Amniotic epithelial cell (primary cell): Measurements from ENCODE around the gene ECT2L.
A peak's percentile ranks its signal among the peaks of the same experiment; 100 is the strongest.

Source experiments
- DNase-seq: peaks from one replicate; pipeline ENCODE4 v3.0.0-alpha.2; 2010; ENCODE audit warnings: low read depth

Gene ECT2L

DNA sequence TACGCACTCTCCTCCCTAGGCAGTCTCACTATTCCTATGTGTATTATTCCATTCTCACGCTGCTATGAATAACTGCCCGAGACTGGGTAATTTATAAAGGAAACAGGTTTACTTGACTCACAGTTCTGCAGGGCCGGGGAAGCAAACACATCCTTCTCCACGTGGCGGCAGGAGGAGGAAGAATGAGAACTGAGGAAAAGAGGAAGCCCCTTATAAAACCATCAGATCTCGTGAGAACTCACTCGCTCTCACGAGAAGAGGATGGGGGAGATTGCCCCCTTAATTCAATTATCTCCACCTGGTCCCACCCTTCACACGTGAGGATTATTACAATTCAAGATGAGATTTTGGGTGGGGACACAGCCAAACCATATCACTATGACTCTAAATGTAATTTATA, 61.9 kb downstream of the ECT2L start:
- DNase-seq, result no peak

DNA sequence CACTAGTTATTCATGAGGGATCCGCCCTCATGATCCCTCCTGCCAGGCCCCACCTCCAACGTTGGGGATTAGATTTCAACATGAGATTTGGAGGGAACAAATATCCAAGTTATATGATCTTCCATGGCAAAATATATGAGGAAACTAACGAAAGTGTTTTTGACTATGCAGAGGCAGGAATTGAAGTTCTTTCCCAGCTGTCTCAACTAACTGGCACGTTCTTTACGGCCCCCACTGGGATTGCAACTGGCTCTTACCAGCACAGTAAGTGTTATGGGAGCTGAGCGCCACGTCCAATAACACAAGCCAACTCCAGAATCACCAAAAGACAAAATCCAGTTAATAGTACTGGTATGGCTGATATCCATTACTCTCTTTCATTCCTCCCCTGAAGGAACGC, 66.6 kb downstream of the ECT2L start:
- DNase-seq, result no peak

- DNase-seq, result no peak
Observed at GRCh38 chr6:138863321-138863720, 67.4 kb downstream of the ECT2L start.

GRCh38 chr6:138864343-138864890, 68.5 kb downstream of the ECT2L start:
- DNase-seq, result peak; percentile 35

- DNase-seq, result no peak
Observed at GRCh38 chr6:138865480-138866109, 69.7 kb downstream of the ECT2L start.

DNA sequence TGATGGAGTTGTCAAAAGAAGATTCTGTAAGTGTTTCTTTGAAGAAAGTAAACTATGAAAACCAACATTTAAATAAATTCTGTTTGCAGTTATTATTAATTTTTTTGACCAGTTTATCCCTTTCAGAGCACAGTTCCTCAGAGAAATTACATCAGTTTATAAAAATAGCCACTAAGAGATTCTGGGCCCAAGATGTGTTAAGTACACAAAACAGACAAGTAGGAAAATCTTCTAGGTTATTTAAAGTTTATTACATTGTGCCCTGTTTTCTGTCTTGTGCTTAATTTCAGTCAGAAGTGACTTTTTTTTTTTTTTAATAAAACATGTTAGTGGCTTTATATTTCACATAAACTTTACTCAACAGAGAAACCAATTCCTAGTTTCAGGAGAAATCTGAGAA, 72.3 kb downstream of the ECT2L start:
- no peak for DNase-seq

GRCh38 chr6:138869398-138869797, 73.5 kb downstream of the ECT2L start:
- DNase-seq, result peak; percentile 11

- DNase-seq, result no peak
Observed at GRCh38 chr6:138873191-138873590, 77.3 kb downstream of the ECT2L start.

DNA sequence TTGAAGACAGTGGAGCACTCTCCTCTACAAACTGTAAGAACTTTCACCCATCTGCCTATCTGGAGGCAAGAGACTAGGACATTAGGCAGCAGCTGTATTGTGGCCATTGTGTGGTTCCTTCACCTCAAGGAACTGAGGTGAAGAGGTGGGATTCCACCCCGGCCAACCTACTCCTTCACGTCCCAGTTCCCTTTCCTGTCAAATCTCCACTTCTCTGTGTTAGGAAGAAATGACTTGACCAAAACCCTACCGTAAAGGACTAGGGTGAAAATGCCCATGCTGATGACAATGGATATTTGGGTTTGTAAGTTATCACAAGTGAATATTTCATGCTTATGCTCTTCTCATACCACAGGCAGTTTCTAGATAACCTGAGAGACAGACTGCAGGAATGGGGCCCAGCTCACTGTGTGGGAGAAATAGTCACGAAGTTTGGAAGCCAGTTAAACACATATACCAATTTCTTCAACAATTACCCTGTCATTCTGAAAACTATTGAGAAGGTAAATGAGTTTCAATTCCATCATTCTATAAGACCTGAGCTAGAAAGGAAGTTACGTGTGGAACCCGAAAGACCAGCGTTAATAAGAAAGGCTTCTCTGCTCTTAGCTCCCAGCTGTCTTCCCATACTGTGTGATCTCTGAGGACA, 86.6 kb downstream of the ECT2L start:
- DNase-seq, result no peak

DNA sequence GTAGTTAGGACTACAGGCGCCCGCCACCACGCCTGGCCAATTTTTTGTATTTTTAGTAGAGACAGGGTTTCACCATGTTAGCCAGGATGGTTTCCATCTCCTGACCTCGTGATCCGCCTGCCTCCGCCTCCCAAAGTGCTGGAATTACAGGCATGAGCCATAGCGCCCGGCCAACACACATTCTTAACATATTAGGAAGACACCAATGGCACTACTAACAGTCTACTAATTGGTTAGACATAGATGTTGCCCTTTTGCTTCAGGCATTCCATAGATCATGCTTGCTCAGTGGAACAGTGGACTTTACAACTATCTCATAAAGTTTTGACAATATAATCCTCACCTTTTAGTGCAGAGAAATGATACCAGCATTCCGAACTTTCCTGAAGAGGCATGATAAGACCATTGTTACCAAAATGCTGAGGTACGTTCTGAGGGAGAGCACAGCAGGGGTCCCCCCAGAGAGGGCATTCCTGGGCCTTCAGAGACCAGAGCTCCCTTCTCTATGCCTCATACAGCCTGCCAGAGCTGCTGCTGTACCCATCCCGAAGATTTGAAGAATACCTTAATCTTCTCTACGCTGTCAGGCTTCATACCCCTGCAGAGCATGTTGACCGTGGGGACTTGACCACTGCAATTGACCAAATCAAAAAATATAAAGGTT, 89.4 kb downstream of the ECT2L start:
- no peak for DNase-seq

DNA sequence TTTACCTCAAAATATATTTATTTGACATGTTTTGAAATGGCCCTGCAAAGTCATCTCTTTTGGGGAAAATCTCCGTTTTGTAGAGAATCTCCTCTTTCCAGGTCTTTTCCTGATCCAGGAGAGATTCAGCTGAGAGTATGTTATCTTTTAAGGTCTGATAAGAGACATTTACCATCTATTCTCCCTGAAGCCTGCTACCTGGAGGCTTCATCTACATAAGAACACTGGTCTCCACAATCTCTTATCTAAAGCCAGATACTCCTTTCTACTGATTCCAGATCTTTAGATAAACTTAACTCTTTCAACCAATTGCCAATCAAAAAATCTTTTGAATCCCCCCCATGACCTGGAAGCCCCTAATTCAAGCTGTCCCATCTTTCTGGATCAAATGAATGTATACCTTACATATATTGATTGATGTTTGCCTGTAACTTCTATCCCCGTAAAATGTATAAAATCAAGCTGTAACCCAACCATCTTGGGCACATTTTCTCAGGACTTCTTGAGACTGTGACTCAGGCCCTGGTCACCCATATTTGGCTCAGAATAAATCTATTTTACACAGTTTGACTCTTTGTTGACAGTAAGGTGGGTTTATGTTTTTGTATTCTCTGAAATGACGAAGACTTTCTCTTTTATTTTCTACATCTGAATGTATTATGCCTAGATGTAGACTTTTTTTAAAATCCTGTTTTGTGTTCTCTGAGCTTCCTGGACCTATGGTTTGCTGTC, 95.5 kb downstream of the ECT2L start:
- no peak for DNase-seq

GRCh38 chr6:138896104-138896756, 100.3 kb downstream of the ECT2L start:
- DNase-seq, result no peak

GRCh38 chr6:138897031-138897430, 101.1 kb downstream of the ECT2L start:
- DNase-seq, result no peak

GRCh38 chr6:138907167-138907566, 111.3 kb downstream of the ECT2L start:
- DNase-seq, result no peak

- DNase-seq, result no peak
Observed at GRCh38 chr6:138909511-138909910, 113.6 kb downstream of the ECT2L start.

- no peak for DNase-seq
Observed at GRCh38 chr6:138909975-138910374, 114.1 kb downstream of the ECT2L start.

- DNase-seq, result no peak
Observed at GRCh38 chr6:138912308-138912707, 116.4 kb downstream of the ECT2L start.

GRCh38 chr6:138914701-138915100, 118.8 kb downstream of the ECT2L start:
- DNase-seq, result no peak

DNA sequence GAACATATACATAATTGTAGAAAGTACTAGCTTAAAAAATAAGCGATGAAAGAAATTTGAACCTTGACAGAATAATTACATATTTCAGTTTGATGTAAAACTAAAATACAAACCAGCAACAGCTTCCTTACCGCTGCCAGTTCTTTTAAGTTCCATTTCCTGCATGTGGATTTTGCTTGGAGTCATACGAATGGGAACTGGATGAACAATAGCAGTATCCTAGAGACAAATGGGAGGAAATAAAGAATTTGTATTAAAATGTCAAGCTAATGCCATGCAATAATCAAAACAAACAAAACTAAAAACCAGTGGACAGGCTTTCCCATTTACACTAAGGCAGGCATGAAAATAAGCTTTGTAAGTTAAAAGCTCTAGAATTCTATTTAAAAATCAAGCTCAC, 125.0 kb downstream of the ECT2L start:
- DNase-seq, result no peak

DNA sequence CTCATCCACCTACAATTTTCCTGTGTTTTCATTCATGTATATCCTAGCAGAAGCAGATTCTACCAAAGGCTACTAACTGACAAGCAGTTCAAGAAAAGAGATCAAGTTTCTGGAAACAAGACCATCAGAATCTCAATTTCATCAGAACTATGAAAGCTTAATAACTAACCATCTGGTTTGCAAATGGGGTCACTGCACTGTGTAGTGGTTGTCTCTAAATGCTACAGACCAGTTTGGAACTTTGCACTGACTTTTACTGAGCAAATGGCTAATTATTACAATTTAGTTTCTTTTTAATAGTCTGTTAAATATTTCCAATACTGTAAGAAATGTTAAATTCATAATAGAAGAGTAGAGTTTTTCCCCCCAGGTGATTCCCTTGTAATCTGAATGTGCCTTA, 127.7 kb downstream of the ECT2L start:
- DNase-seq, result no peak

DNA sequence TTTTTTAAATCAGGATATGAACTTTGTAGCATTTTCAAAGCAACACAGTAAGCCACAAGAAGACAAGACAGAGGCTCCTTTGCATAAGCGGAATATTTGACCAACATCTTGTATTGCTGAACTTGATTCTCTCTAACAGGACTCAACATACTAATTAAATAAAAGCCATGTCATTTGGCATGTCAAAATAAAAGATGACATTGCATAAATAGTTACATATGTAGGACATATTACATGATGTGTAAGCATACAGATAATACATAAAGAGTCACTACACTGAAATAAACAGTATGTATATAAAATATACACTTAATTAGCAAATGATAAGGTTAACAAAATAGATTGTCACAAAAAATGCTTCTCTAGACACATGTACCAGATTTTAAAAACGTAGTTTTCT, 129.9 kb downstream of the ECT2L start:
- DNase-seq, result no peak

DNA sequence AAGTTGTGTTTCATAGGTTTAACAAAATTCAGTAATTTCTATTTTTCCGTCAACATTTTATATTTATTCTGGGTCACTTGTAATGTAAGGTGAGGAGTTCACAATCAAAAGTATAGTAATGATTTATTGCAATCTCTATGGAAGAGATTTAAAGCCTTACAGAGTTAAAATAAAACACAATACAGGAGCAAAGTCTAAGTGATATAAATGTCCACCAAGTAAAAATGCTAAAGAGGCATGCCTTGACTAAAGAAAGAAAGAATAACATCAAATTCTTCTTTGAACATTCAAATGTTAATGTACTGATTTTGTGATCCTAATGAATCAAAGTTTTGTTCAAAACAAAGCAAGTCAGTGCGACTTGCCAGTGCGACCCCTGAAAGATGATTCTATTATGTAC, 130.7 kb downstream of the ECT2L start:
- no peak for DNase-seq
